Measurements from ENCODE around the gene EXOC6B. TPM values are rescaled to one million over a fixed set of nuclear protein-coding genes. Genes with fewer than 3 reads are reported as not detected.

Gene EXOC6B
- total and polyA plus RNA-seq, 8 donors = 3.4 to 57.2 (median 27.1) TPM

DNA sequence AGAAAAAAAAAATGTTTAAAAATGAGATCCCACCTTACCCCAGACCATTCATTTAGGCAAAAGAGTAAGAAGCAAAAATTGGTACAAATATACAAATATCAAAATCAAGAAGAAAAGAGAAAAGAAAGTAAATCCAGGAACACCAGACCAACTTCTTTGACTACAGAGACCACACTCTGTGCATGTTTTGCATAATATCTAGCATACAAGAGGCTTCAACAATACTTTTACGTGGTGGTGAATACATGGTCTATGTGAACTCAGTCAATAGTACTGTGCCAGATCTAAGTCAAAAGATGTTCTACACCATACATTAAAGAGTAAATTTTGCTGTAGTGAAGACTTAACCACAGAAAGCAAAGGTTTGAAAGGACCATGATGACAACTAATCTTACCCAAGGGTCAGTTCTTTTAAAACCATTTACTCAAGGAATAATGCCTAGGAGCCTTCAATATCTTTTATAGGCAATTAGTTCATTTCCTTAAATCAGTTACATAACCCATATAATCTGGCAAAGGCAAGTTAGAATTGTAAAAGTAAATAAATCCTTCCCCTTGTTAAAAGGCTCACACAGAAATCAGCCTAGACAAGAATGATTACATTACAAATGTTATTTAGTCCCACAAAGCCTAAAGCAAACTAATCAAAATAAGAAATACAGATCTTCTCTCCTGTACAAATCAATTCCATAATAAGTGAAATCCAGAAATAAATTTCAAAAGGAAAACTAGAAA, 115.2 kb downstream of the EXOC6B start:
- intact Hi-C loops (cut with DNase I; ENCODE audit: low total_unique reads) = no loop called here
- H3K4me3 ChIP-seq = no peak overlapping the region
- no peak for DNase-seq
- no peaks in the 10 kb centered on the region for H3K9me3 ChIP-seq
- no peak overlapping the region for H3K27ac ChIP-seq
- 20 to 65% (median 48%) methylated on average over 1 of the region's 1 CpG for WGBS, 5 donors
- peaks cover 0 to 10% (median 4%) of the 10 kb centered on the region in 4 donors for H3K4me1 ChIP-seq
- TF ChIP-seq, protein P1, sequence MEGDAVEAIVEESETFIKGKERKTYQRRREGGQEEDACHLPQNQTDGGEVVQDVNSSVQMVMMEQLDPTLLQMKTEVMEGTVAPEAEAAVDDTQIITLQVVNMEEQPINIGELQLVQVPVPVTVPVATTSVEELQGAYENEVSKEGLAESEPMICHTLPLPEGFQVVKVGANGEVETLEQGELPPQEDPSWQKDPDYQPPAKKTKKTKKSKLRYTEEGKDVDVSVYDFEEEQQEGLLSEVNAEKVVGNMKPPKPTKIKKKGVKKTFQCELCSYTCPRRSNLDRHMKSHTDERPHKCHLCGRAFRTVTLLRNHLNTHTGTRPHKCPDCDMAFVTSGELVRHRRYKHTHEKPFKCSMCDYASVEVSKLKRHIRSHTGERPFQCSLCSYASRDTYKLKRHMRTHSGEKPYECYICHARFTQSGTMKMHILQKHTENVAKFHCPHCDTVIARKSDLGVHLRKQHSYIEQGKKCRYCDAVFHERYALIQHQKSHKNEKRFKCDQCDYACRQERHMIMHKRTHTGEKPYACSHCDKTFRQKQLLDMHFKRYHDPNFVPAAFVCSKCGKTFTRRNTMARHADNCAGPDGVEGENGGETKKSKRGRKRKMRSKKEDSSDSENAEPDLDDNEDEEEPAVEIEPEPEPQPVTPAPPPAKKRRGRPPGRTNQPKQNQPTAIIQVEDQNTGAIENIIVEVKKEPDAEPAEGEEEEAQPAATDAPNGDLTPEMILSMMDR (IDR thresholded peaks at IDR 0.05) = no peak
- TF ChIP-seq EP300 (IDR thresholded peaks at IDR 0.05) = no peak
- peaks cover 0 to 15% (median 2%) of the 10 kb centered on the region in 4 donors for H3K36me3 ChIP-seq
- H3K27me3 ChIP-seq = no peaks in the 10 kb centered on the region

DNA sequence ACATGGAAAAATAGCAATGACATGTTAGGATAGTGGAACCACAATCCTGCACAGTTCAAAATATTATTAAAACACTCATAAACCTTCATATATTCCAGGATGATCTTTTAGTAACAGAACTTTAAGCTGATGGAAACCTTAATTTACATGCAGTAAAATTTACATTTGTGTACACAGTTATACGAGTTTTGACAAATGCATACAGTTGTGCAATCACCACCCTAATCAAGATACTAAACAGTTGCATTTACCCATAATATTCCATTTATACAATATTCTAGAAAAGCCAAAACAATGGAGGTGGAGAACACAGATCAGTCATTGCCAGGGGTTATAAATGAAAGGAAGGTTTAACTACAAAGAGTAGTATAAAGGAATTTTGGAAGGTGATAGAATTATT, 117.6 kb downstream of the EXOC6B start:
- no peak overlapping the region for H3K4me3 ChIP-seq
- no peaks in the 10 kb centered on the region for H3K27me3 ChIP-seq
- no peaks in the 10 kb centered on the region for H3K9me3 ChIP-seq
- no peak for DNase-seq
- no peak overlapping the region for H3K27ac ChIP-seq
- H3K36me3 ChIP-seq = peaks cover 0 to 10% (median 0%) of the 10 kb centered on the region in 4 donors
- TF ChIP-seq POLR2A (IDR thresholded peaks at IDR 0.05) (no peak), POLR2AphosphoS5 (IDR thresholded peaks at IDR 0.05) (no peak), EP300 (IDR thresholded peaks at IDR 0.05) (no peak)
- TF ChIP-seq, protein P1 (IDR thresholded peaks at IDR 0.05) = no peak
- intact Hi-C loops (cut with DNase I; ENCODE audit: low total_unique reads) = no loop called here
- WGBS, 5 donors = 39 to 69% (median 59%) methylated on average over 1 of the region's 1 CpG
- H3K4me1 ChIP-seq = peaks cover 0 to 10% (median 4%) of the 10 kb centered on the region in 4 donors

DNA sequence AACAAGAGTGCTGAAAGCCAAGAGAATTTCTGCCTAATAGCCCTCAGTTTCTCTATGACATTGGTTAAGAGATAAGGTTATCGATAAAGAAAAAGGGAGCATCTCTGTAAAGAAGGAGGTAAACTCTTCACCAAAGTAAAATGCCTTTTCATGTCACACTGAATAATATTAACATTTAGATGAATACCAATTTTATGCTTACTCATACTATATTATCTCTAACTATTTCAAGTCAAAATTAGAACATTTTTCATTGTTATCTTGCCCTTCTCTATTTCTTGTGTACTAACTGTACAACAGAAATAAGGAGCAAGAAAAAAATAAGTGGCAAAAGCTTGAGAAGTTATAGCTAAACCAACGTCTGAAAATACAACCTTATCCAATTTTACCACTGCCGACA, 127.5 kb downstream of the EXOC6B start:
- TF ChIP-seq POLR2AphosphoS5 (IDR thresholded peaks at IDR 0.05) (no peak), POLR2A (IDR thresholded peaks at IDR 0.05) (no peak), EP300 (IDR thresholded peaks at IDR 0.05) (no peak)
- TF ChIP-seq, protein P1 (IDR thresholded peaks at IDR 0.05) = no peak
- Histone ChIP-seq H3K4me1 (peaks cover 7 to 18% (median 11%) of the 10 kb centered on the region in 4 donors), H3K9me3 (no peaks in the 10 kb centered on the region), H3K27me3 (no peaks in the 10 kb centered on the region), H3K4me3 (no peak overlapping the region), H3K36me3 (peaks cover 0 to 7% (median 3%) of the 10 kb centered on the region in 4 donors), H3K27ac (no peak overlapping the region)
- DNase-seq = no peak
- intact Hi-C loops (cut with DNase I; ENCODE audit: low total_unique reads) = no loop called here
- WGBS, 5 donors = 91 to 97% (median 93%) methylated on average over 3 of the region's 3 CpGs

DNA sequence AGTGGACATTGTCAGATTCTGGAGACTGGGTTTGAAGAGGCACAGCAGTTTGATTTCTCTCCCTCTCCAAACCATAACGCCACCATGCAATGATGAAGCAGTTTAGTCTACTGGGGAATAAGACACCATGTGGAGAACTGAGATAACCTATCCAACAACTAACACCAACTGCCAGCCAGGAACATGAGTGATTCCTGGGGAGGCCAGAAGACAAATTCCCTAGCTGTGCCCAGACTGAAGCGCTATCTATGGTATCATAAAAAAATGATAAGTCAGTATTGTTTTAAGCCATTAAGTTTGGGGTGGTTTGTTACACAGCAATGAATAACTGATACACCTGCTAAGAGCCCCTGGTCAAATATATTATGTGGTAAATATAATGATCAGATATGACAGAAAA, 129.3 kb downstream of the EXOC6B start:
- H3K27me3 ChIP-seq = no peaks in the 10 kb centered on the region
- no peak overlapping the region for H3K4me3 ChIP-seq
- H3K9me3 ChIP-seq = no peaks in the 10 kb centered on the region
- H3K27ac ChIP-seq = no peak overlapping the region
- WGBS, 5 donors = 93 to 99% (median 97%) methylated on average over 2 of the region's 2 CpGs
- peaks cover 0 to 7% (median 3%) of the 10 kb centered on the region in 4 donors for H3K36me3 ChIP-seq
- intact Hi-C loops (cut with DNase I; ENCODE audit: low total_unique reads) = no loop called here
- TF ChIP-seq POLR2AphosphoS5 (IDR thresholded peaks at IDR 0.05) (no peak), EP300 (IDR thresholded peaks at IDR 0.05) (no peak), POLR2A (IDR thresholded peaks at IDR 0.05) (no peak)
- TF ChIP-seq, protein P1 (IDR thresholded peaks at IDR 0.05) = no peak
- no peak for DNase-seq
- peaks cover 7 to 18% (median 11%) of the 10 kb centered on the region in 4 donors for H3K4me1 ChIP-seq

Data from stomach (tissue), 9 donors.